Cardiac fibroblast (primary cell): Measurements from ENCODE around the gene FYCO1.

Experiments used
- DNase-seq, 2 donors: peaks; one replicate each; pipeline versions ENCODE4 v3.0.0 to v3.0.0-alpha.2; 2010; ENCODE audit warnings: low read depth in 2 of 2
- H3K4me3 ChIP-seq, 2 donors: replicated peaks in 1 of 2; 1 replicate in 1 of 2; 2 replicates in 1 of 2; pipeline ENCODE4 v1.5.1; 2011; ENCODE audit warnings: low read depth in 2 of 2, low read length in 2 of 2, mild to moderate bottlenecking in 2 of 2, moderate library complexity in 1 of 2
- CTCF ChIP-seq: IDR thresholded peaks from one replicate; pipeline ENCODE4 v1.5.1; 2011; ENCODE audit warnings: low read depth, mild to moderate bottlenecking, low read length, inconsistent platforms

The FYCO1 gene

GRCh38 chr3:46029953-46030543 lies 34.4 kb upstream of the FYCO1 start:
- no peak for TF ChIP-seq CTCF
- H3K4me3 ChIP-seq: no peak overlapping the region
- no peak for DNase-seq

DNA sequence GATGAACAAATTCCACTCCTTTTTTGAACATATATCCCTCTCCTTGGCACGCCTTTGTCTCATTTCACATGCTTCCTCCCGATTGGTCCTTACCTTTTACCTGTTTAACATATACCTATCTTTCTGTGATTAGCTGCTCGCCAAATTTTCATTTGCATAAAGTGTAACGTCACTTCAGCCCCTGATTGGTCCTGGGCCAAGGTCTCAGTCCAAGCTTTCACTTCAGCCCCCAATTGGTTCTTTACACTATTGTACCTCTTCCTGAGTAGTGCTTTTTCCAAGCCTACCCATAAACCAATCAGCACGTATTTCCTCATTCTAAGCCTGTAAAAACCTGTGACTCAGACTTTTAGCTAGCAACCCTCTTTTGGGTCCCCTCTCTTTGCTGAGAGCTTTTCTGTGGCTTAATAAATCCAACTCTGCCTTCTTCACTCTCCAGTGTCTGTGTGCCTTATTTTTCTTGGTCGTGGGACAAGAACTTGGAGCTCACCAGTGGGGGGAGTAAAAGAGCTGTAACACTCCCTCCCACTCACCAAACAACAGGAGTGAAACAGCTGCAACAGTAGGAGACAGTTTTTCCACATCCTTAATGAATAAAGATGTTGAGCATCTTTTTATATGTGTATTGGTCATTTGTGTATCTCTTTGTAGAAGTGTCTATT lies 32.2 kb upstream of the FYCO1 start:
- no peak overlapping the region for H3K4me3 ChIP-seq
- peak in 1 of 2 donors; percentile 10 for DNase-seq
- TF ChIP-seq CTCF: no peak

- no peak within 1 kb of the TSS for H3K4me3 ChIP-seq
- DNase-seq: no peak
- no peak for TF ChIP-seq CTCF
Observed at GRCh38 chr3:46027021-46027705, 31.5 kb upstream of the FYCO1 start, which contains the start of gene XCR1. Gene XCR1 (minus strand): TSS chr3:46027483. CDS start chr3:46021947, 5,536 bp downstream.

DNA sequence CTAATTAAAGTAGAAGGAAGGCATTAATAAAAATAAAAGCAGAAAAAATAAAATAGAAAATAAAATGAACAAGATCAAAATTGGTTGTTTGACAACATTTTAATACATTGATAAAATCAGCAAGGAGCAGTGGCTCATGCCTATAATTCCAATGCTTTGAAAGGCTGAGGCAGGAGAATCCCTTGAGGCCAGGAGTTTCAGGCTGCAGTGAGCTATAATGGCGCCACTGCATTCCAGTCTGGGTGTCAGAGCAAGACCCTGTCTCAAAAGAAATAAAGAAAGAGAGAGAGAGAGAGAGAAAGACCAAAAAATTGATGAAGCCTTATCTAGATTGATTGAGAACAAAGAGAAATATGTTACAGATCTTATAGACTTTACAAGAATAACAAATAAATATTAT lies 29.5 kb upstream of the FYCO1 start:
- no peak for DNase-seq
- H3K4me3 ChIP-seq: no peak overlapping the region
- TF ChIP-seq CTCF: no peak

GRCh38 chr3:46024131-46024530 lies 28.5 kb upstream of the FYCO1 start:
- H3K4me3 ChIP-seq: no peak overlapping the region
- TF ChIP-seq CTCF: no peak
- DNase-seq: peak; percentile 40 to 74

- no peak overlapping the region for H3K4me3 ChIP-seq
- no peak for TF ChIP-seq CTCF
- DNase-seq: no peak
Observed at GRCh38 chr3:46022909-46023785, 27.5 kb upstream of the FYCO1 start.
